Sigmoid colon (tissue), 3 donors: Measurements from ENCODE around the gene HPS1.

ENCODE experiments used
- CTCF ChIP-seq, 4 experiments: fragments of 450-650 bp in 3 of 4; fragments of 200-600 bp in 1 of 4; IDR thresholded peaks; one replicate each; pipeline ENCODE4 v1.5.1; 2016 to 2019; ENCODE audit warnings: antibody characterized with exemption in 4 of 4, mild to moderate bottlenecking in 3 of 4, moderate library complexity in 2 of 4
- POLR2A ChIP-seq, 2 donors: fragments of 450-650 bp; IDR thresholded peaks; one replicate each; pipeline ENCODE4 v1.6.1; 2016; ENCODE audit warnings: antibody characterized with exemption in 2 of 2, mild to moderate bottlenecking in 2 of 2, moderate library complexity in 2 of 2

- no peak for TF ChIP-seq CTCF (IDR thresholded peaks at IDR 0.05)
- no peak for TF ChIP-seq POLR2A (IDR thresholded peaks at IDR 0.05)
These were observed 14.7 kb upstream of the HPS1 start for GRCh38 chr10:98461500-98461842.
